ENCODE data around the gene TRAPPC5. TPM values are rescaled to one million over a fixed set of nuclear protein-coding genes. Genes with fewer than 3 reads are reported as not detected.

TRAPPC5 gene
- total RNA-seq, 1 experiment from 2014 or later, result 77.4 TPM

- H3K27me3 Mint-ChIP-seq (ENCODE audit: low read depth), result peaks cover 39% of the 10 kb centered on the region
- H3K4ac ChIP-seq (ENCODE audit: low read depth, low read length), result no peak overlapping the region
- peaks cover 4% of the 10 kb centered on the region; the same call in 1 of the 2 replicates for H3K27me3 ChIP-seq (ENCODE audit: insufficient read depth, low read length)
- no peak overlapping the region for H3K23ac ChIP-seq (ENCODE audit: insufficient read length, low read depth, low read length)
- WGBS (ENCODE audit: extremely low coverage, insufficient read length, low lambda C conversion rate), result no CpG with 5 or more reads among the region's 15 CpGs
- no peak overlapping the region for H4K5ac ChIP-seq (ENCODE audit: insufficient read length, low read depth, low read length)
- H4K8ac ChIP-seq (replicated peaks; ENCODE audit: insufficient read length, low read depth, low read length), result no peak overlapping the region
- no peak overlapping the region for H2BK20ac ChIP-seq (ENCODE audit: low read depth, low read length, poor library complexity, severe bottlenecking)
- H2AFZ ChIP-seq (ENCODE audit: low read length), result no peak overlapping the region
- H3K79me2 ChIP-seq (ENCODE audit: insufficient read depth, low read length), result no peaks in the 10 kb centered on the region
- H3K79me1 ChIP-seq (ENCODE audit: insufficient read depth, low read depth, low read length, poor library complexity, severe bottlenecking), result no peaks in the 10 kb centered on the region
- peaks cover 0 to 8% (median 4%) of the 10 kb centered on the region in 3 experiments; a peak in 3 of 7 replicates for H3K36me3 Mint-ChIP-seq (ENCODE audit: insufficient read depth in 1 of 3, low read depth in 3 of 3)
- no peak overlapping the region for H4K91ac ChIP-seq (ENCODE audit: insufficient read length, low read depth, low read length)
- H2AK5ac ChIP-seq (ENCODE audit: insufficient read length, low read length), result no peak overlapping the region
- no peaks in the 10 kb centered on the region for H3K9me3 ChIP-seq (ENCODE audit: control insufficient read depth, low read depth, low read length)
- no peaks in the 10 kb centered on the region for H3K4me1 ChIP-seq (ENCODE audit: insufficient read depth, low read length)
- H3K4me2 ChIP-seq (ENCODE audit: insufficient read depth, insufficient read length, low read length), result no peak overlapping the region
- H2BK15ac ChIP-seq (ENCODE audit: low read depth, low read length), result no peak overlapping the region
- H2BK120ac ChIP-seq (ENCODE audit: low read depth, low read length, poor library complexity, severe bottlenecking), result no peak overlapping the region
- H3T11ph ChIP-seq (ENCODE audit: low read length), result no peak overlapping the region
- no peaks in the 10 kb centered on the region for H3K23me2 ChIP-seq (ENCODE audit: insufficient read length, low read depth, low read length, poor library complexity, severe bottlenecking)
- no peak overlapping the region; a peak in 1 of 5 replicates for H3K4me3 Mint-ChIP-seq
- no peak overlapping the region for H3K14ac ChIP-seq (ENCODE audit: insufficient read depth, low read length)
- H3K18ac ChIP-seq (ENCODE audit: insufficient read length, low read depth, low read length), result no peak overlapping the region
- no peak overlapping the region for H2BK12ac ChIP-seq (ENCODE audit: insufficient read length, low read depth, low read length)
- no peak for TF ChIP-seq CTCF (conservative IDR thresholded peaks at IDR 0.05)
- no peak overlapping the region for H3K9ac ChIP-seq (ENCODE audit: extremely low read depth, insufficient read length, low read length)
- no peak for DNase-seq
- peaks cover 3 to 4% of the 10 kb centered on the region in 2 experiments for H3K4me1 Mint-ChIP-seq
- no peak overlapping the region for H3K27ac ChIP-seq (ENCODE audit: insufficient read length, low read depth, low read length)
- H3K9me3 Mint-ChIP-seq, result peaks cover 0 to 3% of the 10 kb centered on the region in 2 experiments; a peak in 3 of 5 replicates
- no peak overlapping the region for H3K27ac Mint-ChIP-seq
- no peak overlapping the region for H2BK5ac ChIP-seq (ENCODE audit: insufficient read length, low read length)
- H4K20me1 ChIP-seq (ENCODE audit: control insufficient read depth, insufficient read depth, insufficient read length), result no peaks in the 10 kb centered on the region
- no peak overlapping the region for H3K56ac ChIP-seq (ENCODE audit: insufficient read length, low read depth, low read length)
These were observed 32.2 kb upstream of the TRAPPC5 start for GRCh38 chr19:7648265-7649014.

Measured in H9 (cell line).